CD4-positive, CD25-positive, alpha-beta regulatory T cell (primary cell): Measurements from ENCODE around the gene LINS1. TPM values are rescaled to one million over a fixed set of nuclear protein-coding genes. Genes with fewer than 3 reads are reported as not detected.
"Not testable (repeated sequence)": the region's sequence is repeated elsewhere in the genome, so short reads cannot be mapped to it uniquely, and the experiment has no call there.

Experiments
- ATAC-seq, 2 donors: fragments of 150-1000 bp; cut with Tn5 transposase; one replicate each; pipeline ENCODE4 v1.10.0; 2021; ENCODE audit warnings: low read depth in 2 of 2, moderate number of reproducible peaks in 2 of 2, moderate library complexity in 1 of 2
- DNase-seq, 3 donors: peaks; one replicate each; pipeline versions ENCODE4 v3.0.0 to v3.0.0-alpha.2; 2012 to 2022; ENCODE audit warnings: mixed read lengths in 1 of 3
- H3K27ac ChIP-seq: one replicate; pipeline ENCODE4 v1.7.0; 2013; ENCODE audit warnings: mild to moderate bottlenecking, low read length; ENCODE audit not compliant: insufficient read depth, poor library complexity, severe bottlenecking
- H3K27me3 ChIP-seq: one replicate; pipeline ENCODE4 v1.7.0; 2013; ENCODE audit warnings: low read length; ENCODE audit not compliant: control insufficient read depth, insufficient read depth
- H3K36me3 ChIP-seq: one replicate; pipeline ENCODE4 v1.7.0; 2013; ENCODE audit warnings: mild to moderate bottlenecking, low read length, moderate library complexity; ENCODE audit not compliant: control insufficient read depth, insufficient read depth
- H3K4me1 ChIP-seq: 2 replicates; pipeline ENCODE4 v1.7.0; 2013; ENCODE audit warnings: mild to moderate bottlenecking, low read length; ENCODE audit not compliant: insufficient read depth, control insufficient read depth, poor library complexity, severe bottlenecking
- H3K4me3 ChIP-seq: one replicate; pipeline ENCODE4 v1.7.0; 2013; ENCODE audit warnings: low read depth, mild to moderate bottlenecking, low read length, moderate library complexity
- H3K9me3 ChIP-seq, 2 experiments: 1 replicate in 1 of 2; 2 replicates in 1 of 2; pipeline ENCODE4 v1.7.0; 2013; ENCODE audit warnings: low read length in 2 of 2, mild to moderate bottlenecking in 1 of 2, moderate library complexity in 1 of 2; ENCODE audit not compliant: control insufficient read depth in 2 of 2
- H3K27ac Mint-ChIP-seq, 3 donors: one replicate each; pipeline ENCODE4 v1.8.0; 2020 to 2022; ENCODE audit warnings: mild to moderate bottlenecking in 3 of 3, mixed read lengths in 3 of 3, moderate library complexity in 2 of 3
- H3K27me3 Mint-ChIP-seq: one replicate; pipeline ENCODE4 v1.8.0; 2022; ENCODE audit warnings: mild to moderate bottlenecking, mixed read lengths
- H3K36me3 Mint-ChIP-seq: one replicate; pipeline ENCODE4 v1.8.0; 2020; ENCODE audit warnings: mixed read lengths
- H3K4me1 Mint-ChIP-seq, 4 donors: one replicate each; pipeline ENCODE4 v1.8.0; 2020 to 2022; ENCODE audit warnings: mixed read lengths in 4 of 4, mild to moderate bottlenecking in 1 of 4
- H3K4me3 Mint-ChIP-seq, 4 donors: one replicate each; pipeline ENCODE4 v1.8.0; 2020 to 2022; ENCODE audit warnings: mild to moderate bottlenecking in 4 of 4, mixed read lengths in 4 of 4, moderate library complexity in 3 of 4
- H3K9me3 Mint-ChIP-seq, 7 donors: one replicate each; pipeline ENCODE4 v1.8.0; 2020 to 2022; ENCODE audit warnings: mixed read lengths in 7 of 7, mild to moderate bottlenecking in 3 of 7, moderate library complexity in 2 of 7
- polyA plus RNA-seq, 4 donors: library from polyadenylated mRNA; unstranded; fragments of 300-500 nt; fragmentation: Illumina TruSeq; gene quantifications; one replicate each; pipeline ENCODE4 v1.2.3, GENCODE V29; 2021
- total RNA-seq: library from RNA; stranded (reverse); gene quantifications from one replicate; pipeline ENCODE4 v1.2.3, GENCODE V29; 2022

LINS1 gene
- total and polyA plus RNA-seq, 5 donors from 2014 or later: 37.8 to 62.8 (median 55.8) TPM

DNA sequence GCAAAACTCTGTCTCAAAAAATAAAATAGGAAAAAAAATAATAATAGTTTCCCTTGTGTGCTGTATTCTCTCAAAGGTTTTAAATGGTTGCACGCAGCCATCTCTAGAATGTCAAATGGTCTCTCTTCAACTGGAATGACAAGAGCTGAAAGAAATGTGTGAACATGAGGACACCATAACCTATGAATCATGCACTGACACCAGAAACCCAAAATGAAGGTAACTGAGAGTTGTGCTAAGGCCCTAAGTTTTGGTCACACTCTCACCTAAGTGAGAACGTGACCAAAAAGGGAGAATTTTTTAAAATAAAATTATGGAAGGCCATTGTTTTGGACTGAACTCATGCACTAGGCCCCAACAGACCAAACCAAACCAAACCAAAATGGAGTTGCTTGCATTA lies 10.8 kb downstream of the LINS1 start:
- Histone ChIP-seq H3K4me1 (peaks cover 44% of the 10 kb centered on the region), H3K9me3 (peaks cover 10 to 27% of the 10 kb centered on the region in 2 experiments)
- not testable (repeated sequence) for ATAC-seq, H3K36me3 ChIP-seq, H3K27ac ChIP-seq, H3K4me3 Mint-ChIP-seq, H3K27me3 ChIP-seq, H3K27me3 Mint-ChIP-seq, H3K4me3 ChIP-seq, H3K9me3 Mint-ChIP-seq, DNase-seq
- Mint-ChIP-seq H3K36me3 (peaks cover 20% of the 10 kb centered on the region), H3K27ac (peak overlapping the region in 1 of 3 donors; percentile 40), H3K4me1 (peaks cover 22 to 70% (median 52%) of the 10 kb centered on the region in 4 donors)

DNA sequence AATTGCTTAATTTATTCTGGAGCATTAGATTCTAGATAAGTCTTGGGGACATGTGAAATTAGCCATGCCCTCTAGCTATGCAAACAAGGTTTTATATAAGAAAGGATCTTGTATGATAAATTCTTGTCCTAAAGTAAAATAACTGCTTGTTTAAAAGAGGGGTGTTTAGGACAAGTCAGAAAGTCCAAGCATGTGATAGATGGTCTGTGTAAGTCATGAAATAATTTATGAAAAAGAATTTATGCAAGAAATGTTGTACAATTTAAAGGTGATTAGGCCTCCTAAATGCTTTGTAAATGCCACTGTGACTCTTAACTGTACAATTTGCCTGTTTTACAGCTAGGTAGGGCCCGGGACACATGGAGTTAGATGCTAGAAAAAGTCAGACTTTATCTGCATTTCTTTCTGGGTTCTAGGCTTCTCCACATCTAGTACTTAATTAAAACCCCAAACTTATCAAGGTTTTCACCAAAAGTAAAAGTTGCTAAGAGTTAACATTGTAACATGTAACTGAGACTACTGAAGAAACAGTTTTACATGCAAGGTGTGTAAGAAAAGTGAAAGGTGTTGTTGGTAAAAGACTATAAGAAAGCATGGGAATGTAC lies 13.2 kb downstream of the LINS1 start:
- H3K36me3 Mint-ChIP-seq: peaks cover 38% of the 10 kb centered on the region

DNA sequence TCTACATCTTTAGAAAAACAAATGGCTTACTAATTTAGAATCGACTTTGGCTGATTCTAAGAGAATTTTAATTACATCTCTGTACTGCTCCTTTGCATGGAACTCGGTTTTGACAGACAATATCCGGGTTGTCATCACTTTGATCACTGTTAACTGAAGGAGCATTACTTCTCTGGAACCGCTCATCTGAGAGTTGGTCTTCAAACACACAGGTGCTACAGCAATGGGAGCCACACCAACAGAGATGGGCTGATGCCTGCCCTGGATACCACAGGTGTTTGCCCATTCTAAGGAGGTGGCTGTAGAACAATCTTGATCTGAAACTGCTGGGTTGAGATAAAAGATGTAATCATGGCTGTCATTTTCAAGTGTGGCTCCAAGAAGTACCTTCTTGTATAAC lies 21.6 kb downstream of the LINS1 start:
- Mint-ChIP-seq H3K4me1 (peaks cover 46 to 66% (median 49%) of the 10 kb centered on the region in 4 donors), H3K9me3 (peaks cover 0 to 3% (median 0%) of the 10 kb centered on the region in 7 donors), H3K27me3 (no peaks in the 10 kb centered on the region), H3K36me3 (peaks cover 39% of the 10 kb centered on the region), H3K27ac (peak overlapping the region; percentile 80 to 85 (median 83)), H3K4me3 (peak overlapping the region in 2 of 4 donors; percentile 20 to 74)
- H3K27ac ChIP-seq: peak overlapping the region; percentile 64
- no peaks in the 10 kb centered on the region for H3K9me3 ChIP-seq
- peaks cover 13% of the 10 kb centered on the region for H3K4me1 ChIP-seq
- peak overlapping the region; percentile 56 for H3K4me3 ChIP-seq
- ATAC-seq (peak; percentile 40 to 52), DNase-seq (peak in 2 of 3 donors; percentile 14 to 48)
- peaks cover 6% of the 10 kb centered on the region for H3K36me3 ChIP-seq
- no peaks in the 10 kb centered on the region for H3K27me3 ChIP-seq

More for the DNA sequence above, 13.2 kb downstream of the LINS1 start:
- H3K4me1 Mint-ChIP-seq: peaks cover 17 to 63% (median 49%) of the 10 kb centered on the region in 4 donors
- Histone ChIP-seq H3K4me1 (peaks cover 21% of the 10 kb centered on the region), H3K36me3 (peaks cover 9% of the 10 kb centered on the region), H3K27ac (no peak overlapping the region), H3K4me3 (no peak overlapping the region), H3K9me3 (peaks cover 10 to 27% of the 10 kb centered on the region in 2 experiments), H3K27me3 (no peaks in the 10 kb centered on the region)
- no peaks in the 10 kb centered on the region for H3K27me3 Mint-ChIP-seq
- H3K27ac Mint-ChIP-seq: no peak overlapping the region
- H3K9me3 Mint-ChIP-seq: peaks cover 0 to 6% (median 0%) of the 10 kb centered on the region in 7 donors
- ATAC-seq: no peak
- H3K4me3 Mint-ChIP-seq: no peak overlapping the region
- DNase-seq: peak in 1 of 3 donors; percentile 54

DNA sequence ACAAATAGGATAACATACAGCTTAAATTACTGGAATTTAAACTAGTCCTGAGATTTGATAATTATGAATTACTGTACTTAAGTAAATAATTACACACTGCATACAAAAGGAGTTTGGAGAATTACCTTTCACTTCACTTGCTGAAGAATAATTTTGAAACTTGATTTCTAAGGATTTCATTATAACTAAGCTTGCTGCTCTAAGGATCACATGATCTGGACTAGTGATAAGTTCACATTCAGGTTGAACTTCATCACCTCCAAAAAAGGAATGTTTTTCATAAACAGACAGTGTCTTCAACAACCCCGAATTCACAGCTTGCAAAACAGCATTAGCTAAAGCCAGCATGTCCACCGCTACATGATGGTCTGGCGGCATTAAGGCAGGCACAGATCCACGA lies 28.5 kb downstream of the LINS1 start:
- no peak for DNase-seq
- H3K27me3 ChIP-seq: no peaks in the 10 kb centered on the region
- Mint-ChIP-seq H3K4me1 (peaks cover 38 to 63% (median 42%) of the 10 kb centered on the region in 4 donors), H3K9me3 (no peaks in the 10 kb centered on the region), H3K27ac (peak overlapping the region in 2 of 3 donors; percentile 73 to 80), H3K4me3 (no peak overlapping the region), H3K36me3 (peaks cover 47% of the 10 kb centered on the region), H3K27me3 (no peaks in the 10 kb centered on the region)
- no peak overlapping the region for H3K27ac ChIP-seq
- H3K4me3 ChIP-seq: no peak overlapping the region
- peaks cover 11% of the 10 kb centered on the region for H3K4me1 ChIP-seq
- H3K36me3 ChIP-seq: peaks cover 39% of the 10 kb centered on the region
- ATAC-seq: no peak
- H3K9me3 ChIP-seq: no peaks in the 10 kb centered on the region

DNA sequence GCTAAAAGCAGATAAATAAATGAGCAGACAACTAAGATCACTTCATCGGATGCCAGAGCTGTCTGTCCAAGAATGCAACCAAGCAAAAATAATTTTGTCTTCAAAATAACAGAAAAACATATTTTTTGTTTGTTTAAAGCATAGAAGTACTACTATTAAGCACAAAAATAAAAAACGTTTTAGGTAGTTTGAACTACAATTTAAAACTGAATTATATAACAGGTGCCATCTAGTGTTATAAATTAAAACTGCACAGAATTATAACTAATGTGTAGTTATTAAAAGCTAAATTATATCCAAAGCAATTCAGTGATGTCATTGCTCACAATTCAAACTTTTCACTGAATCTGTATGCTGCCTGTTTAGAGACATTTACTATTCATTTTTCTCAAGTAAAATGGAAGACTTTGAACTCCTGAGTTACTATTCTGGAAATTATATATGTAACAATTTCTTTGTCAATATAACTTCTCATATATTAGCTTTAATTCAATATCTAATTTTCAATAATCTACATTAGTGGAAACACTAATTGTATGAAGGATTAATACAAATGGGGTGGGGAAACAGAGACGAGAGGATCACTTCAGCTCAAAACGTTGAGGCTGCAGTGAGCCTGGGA lies 29.5 kb downstream of the LINS1 start:
- Mint-ChIP-seq H3K36me3 (peaks cover 45% of the 10 kb centered on the region), H3K27me3 (no peaks in the 10 kb centered on the region), H3K9me3 (no peaks in the 10 kb centered on the region), H3K4me3 (peak overlapping the region in 2 of 4 donors; percentile 32 to 69), H3K27ac (peak overlapping the region; percentile 90 to 96 (median 93)), H3K4me1 (peaks cover 38 to 61% (median 42%) of the 10 kb centered on the region in 4 donors)
- ATAC-seq (peak in 1 of 2 donors; percentile 44), DNase-seq (peak in 2 of 3 donors; percentile 41 to 59)
- peaks cover 42% of the 10 kb centered on the region for H3K36me3 ChIP-seq
- peak overlapping the region; percentile 65 for H3K27ac ChIP-seq
- H3K4me3 ChIP-seq: peak overlapping the region; percentile 51
- no peaks in the 10 kb centered on the region for H3K9me3 ChIP-seq
- peaks cover 11% of the 10 kb centered on the region for H3K4me1 ChIP-seq
- H3K27me3 ChIP-seq: no peaks in the 10 kb centered on the region

DNA sequence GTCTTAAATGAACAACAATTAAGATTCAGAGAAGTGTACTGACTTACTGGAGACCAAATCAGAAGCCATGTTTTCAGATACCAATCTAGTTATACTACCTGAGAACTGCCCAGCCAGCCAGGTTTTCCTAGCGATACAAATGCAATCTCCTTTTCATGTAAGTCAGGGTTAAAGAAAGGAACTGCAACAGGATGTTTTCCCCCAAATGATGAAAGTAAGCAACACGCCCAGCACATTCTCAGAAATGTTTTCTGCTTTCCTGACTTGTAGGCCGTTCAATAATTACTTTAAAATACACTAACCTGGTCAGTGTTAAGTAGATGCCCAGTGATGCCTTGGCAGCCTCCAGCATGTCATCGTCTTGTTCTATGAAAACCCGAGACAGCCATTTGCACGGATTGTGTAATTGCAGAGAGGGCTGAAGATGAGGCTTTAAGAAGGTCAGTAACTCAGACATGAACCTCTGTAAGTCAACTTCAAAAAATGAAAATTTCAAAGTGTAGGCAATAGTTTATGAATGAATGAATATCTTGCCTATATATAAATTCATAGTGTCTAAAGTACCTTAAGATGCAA lies 30.3 kb downstream of the LINS1 start:
- no peaks in the 10 kb centered on the region for H3K27me3 ChIP-seq
- H3K4me3 ChIP-seq: peak overlapping the region; percentile 51
- H3K36me3 ChIP-seq: peaks cover 42% of the 10 kb centered on the region
- Mint-ChIP-seq H3K36me3 (peaks cover 40% of the 10 kb centered on the region), H3K4me1 (peaks cover 38 to 54% (median 42%) of the 10 kb centered on the region in 4 donors), H3K27me3 (no peaks in the 10 kb centered on the region), H3K9me3 (no peaks in the 10 kb centered on the region), H3K27ac (peak overlapping the region; percentile 90 to 96 (median 93)), H3K4me3 (peak overlapping the region; percentile 23 to 81 (median 65))
- ATAC-seq (peak; percentile 20 to 38), DNase-seq (peak in 1 of 3 donors; percentile 62)
- H3K9me3 ChIP-seq: no peaks in the 10 kb centered on the region
- H3K27ac ChIP-seq: peak overlapping the region; percentile 65
- H3K4me1 ChIP-seq: peaks cover 11% of the 10 kb centered on the region

DNA sequence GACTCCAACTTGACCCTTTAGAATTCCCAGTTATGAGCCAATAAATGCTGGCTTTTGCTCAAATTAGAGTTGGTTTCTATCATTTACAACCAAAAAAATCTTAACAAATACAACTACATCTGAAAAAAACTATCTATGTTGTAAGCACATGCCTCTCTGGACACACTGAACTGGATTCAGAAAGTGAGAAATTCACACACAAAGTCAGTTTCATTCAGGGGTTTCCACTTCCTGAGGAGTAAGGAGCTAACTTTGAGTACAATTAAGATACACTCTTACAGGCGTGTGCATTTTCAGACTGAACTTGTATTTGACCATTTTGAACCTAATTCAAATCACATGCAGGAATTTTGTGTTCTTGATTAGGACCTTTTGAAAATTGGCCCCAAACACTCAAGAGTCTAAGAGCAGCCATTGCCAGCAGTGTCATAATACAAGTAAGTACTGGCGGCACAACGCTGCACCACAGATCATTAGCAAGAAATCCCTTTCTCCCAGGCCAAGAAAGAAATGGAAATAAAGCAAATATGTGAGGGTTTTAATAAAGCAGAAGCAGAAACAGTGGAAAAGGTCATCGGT lies 31.2 kb downstream of the LINS1 start:
- Mint-ChIP-seq H3K4me1 (peaks cover 33 to 47% (median 34%) of the 10 kb centered on the region in 4 donors), H3K27ac (peak overlapping the region; percentile 90 to 96 (median 93)), H3K36me3 (peaks cover 31% of the 10 kb centered on the region), H3K9me3 (no peaks in the 10 kb centered on the region), H3K27me3 (no peaks in the 10 kb centered on the region), H3K4me3 (peak overlapping the region; percentile 21 to 69 (median 47))
- peaks cover 42% of the 10 kb centered on the region for H3K36me3 ChIP-seq
- H3K27ac ChIP-seq: no peak overlapping the region
- no peaks in the 10 kb centered on the region for H3K27me3 ChIP-seq
- peaks cover 11% of the 10 kb centered on the region for H3K4me1 ChIP-seq
- no peak for ATAC-seq
- peak in 1 of 3 donors; percentile 45 for DNase-seq
- no peaks in the 10 kb centered on the region for H3K9me3 ChIP-seq
- peak overlapping the region; percentile 51 for H3K4me3 ChIP-seq
